Measurements from ENCODE around the gene PLPPR5. TPM values are rescaled to one million over a fixed set of nuclear protein-coding genes. Genes with fewer than 3 reads are reported as not detected.

PLPPR5 gene
- total and polyA plus RNA-seq, 2 of the 4 experiments (the other 2 are of a cell fraction) = under 0.01 to 0.05 TPM

DNA sequence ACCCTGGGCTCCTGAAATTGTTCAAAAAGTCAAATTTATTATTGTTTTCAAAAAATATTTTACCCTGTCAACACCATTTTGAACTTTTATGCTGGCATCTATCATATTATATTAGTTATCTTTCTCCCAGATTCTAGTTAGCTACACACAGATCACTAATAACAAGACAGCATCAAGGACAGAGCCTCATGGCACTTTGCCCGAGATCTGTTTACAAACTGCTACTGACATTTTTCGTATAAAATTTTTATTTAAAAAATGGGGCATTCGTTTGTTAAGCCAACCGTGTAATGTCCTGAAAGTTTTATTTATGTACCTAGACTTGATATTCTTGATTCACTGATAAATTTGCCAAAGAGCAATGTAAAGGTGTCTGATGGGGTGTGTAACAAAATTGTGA, 78.1 kb downstream of the PLPPR5 start:
- no peak overlapping the region for H3K18ac ChIP-seq (ENCODE audit: low read depth, low read length)
- no peaks in the 10 kb centered on the region for H3K27me3 ChIP-seq (ENCODE audit: control insufficient read depth, insufficient read depth, low read length)
- no peak overlapping the region for H3K14ac ChIP-seq (replicated peaks; ENCODE audit: low read depth, low read length)
- H3K9me3 ChIP-seq (ENCODE audit: control insufficient read depth, insufficient read depth, low read length) = no peaks in the 10 kb centered on the region
- TF ChIP-seq FOS (IDR thresholded peaks at IDR 0.05; ENCODE audit: low read depth, low read length) (no peak), MXI1 (IDR thresholded peaks at IDR 0.05; ENCODE audit: borderline replicate concordance, low read depth, low read length) (no peak), RCOR1 (IDR thresholded peaks at IDR 0.05; ENCODE audit: insufficient replicate concordance, low read length) (no peak), POLR2A (IDR thresholded peaks at IDR 0.05; ENCODE audit: low read depth, low read length) (no peak), CEBPB (IDR thresholded peaks at IDR 0.05; ENCODE audit: low read depth, low read length) (no peak), MAZ (IDR thresholded peaks at IDR 0.05; ENCODE audit: borderline replicate concordance, low read depth, low read length) (no peak), NFE2L2 (IDR thresholded peaks at IDR 0.05; ENCODE audit: low read depth, low read length) (no peak), CHD1 (IDR thresholded peaks at IDR 0.05; ENCODE audit: low read depth, low read length) (no peak), RFX5 (IDR thresholded peaks at IDR 0.05; ENCODE audit: low read depth, low read length) (no peak), RAD21 (IDR thresholded peaks at IDR 0.05; ENCODE audit: low read length) (no peak), BHLHE40 (IDR thresholded peaks at IDR 0.05; ENCODE audit: low read depth, low read length) (no peak), SMC3 (IDR thresholded peaks at IDR 0.05; ENCODE audit: low read depth, low read length) (no peak), MAFK (IDR thresholded peaks at IDR 0.05; ENCODE audit: low read depth, low read length) (no peak)
- TF ChIP-seq, protein P1, sequence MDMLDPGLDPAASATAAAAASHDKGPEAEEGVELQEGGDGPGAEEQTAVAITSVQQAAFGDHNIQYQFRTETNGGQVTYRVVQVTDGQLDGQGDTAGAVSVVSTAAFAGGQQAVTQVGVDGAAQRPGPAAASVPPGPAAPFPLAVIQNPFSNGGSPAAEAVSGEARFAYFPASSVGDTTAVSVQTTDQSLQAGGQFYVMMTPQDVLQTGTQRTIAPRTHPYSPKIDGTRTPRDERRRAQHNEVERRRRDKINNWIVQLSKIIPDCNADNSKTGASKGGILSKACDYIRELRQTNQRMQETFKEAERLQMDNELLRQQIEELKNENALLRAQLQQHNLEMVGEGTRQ (IDR thresholded peaks at IDR 0.05; ENCODE audit: low read depth, low read length) = no peak
- TF ChIP-seq, protein P2, sequence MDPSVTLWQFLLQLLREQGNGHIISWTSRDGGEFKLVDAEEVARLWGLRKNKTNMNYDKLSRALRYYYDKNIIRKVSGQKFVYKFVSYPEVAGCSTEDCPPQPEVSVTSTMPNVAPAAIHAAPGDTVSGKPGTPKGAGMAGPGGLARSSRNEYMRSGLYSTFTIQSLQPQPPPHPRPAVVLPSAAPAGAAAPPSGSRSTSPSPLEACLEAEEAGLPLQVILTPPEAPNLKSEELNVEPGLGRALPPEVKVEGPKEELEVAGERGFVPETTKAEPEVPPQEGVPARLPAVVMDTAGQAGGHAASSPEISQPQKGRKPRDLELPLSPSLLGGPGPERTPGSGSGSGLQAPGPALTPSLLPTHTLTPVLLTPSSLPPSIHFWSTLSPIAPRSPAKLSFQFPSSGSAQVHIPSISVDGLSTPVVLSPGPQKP (IDR thresholded peaks at IDR 0.05; ENCODE audit: borderline replicate concordance, low read depth, low read length) = no peak
- TF ChIP-seq, protein P3, sequence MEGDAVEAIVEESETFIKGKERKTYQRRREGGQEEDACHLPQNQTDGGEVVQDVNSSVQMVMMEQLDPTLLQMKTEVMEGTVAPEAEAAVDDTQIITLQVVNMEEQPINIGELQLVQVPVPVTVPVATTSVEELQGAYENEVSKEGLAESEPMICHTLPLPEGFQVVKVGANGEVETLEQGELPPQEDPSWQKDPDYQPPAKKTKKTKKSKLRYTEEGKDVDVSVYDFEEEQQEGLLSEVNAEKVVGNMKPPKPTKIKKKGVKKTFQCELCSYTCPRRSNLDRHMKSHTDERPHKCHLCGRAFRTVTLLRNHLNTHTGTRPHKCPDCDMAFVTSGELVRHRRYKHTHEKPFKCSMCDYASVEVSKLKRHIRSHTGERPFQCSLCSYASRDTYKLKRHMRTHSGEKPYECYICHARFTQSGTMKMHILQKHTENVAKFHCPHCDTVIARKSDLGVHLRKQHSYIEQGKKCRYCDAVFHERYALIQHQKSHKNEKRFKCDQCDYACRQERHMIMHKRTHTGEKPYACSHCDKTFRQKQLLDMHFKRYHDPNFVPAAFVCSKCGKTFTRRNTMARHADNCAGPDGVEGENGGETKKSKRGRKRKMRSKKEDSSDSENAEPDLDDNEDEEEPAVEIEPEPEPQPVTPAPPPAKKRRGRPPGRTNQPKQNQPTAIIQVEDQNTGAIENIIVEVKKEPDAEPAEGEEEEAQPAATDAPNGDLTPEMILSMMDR (conservative IDR thresholded peaks at IDR 0.05; ENCODE audit: low read depth, low read length) = no peak
- POLR2A ChIA-PET (ENCODE audit: unreplicated experiment) = no interaction called here
- no TSS peak for BruUV-seq (replicated peaks)
- H3K4me3 ChIP-seq (ENCODE audit: insufficient read depth, low read depth, low read length) = no peak overlapping the region
- in situ Hi-C loops (cut with MboI; ENCODE audit: low sequenced_read_pairs) (no loop called here), intact Hi-C loops (cut with micrococcal nuclease) (no loop called here), dilution Hi-C loops (cut with HindIII; ENCODE audit: low sequenced_read_pairs, unreplicated experiment) (no loop called here)
- H3K56ac ChIP-seq (ENCODE audit: extremely low read depth, insufficient read depth, low read length) = no peak overlapping the region
- H3K9ac ChIP-seq (ENCODE audit: low read depth, low read length) = no peak overlapping the region
- H3K23ac ChIP-seq (ENCODE audit: low read depth, low read length) = no peak overlapping the region
- H3K79me1 ChIP-seq (ENCODE audit: low read depth in 1 of 2, low read length in 2 of 2) = no peaks in the 10 kb centered on the region
- no peak overlapping the region for H4K91ac ChIP-seq (ENCODE audit: insufficient read depth, low read depth, low read length)
- CTCF ChIA-PET = no interaction called here
- no peak overlapping the region for H2BK120ac ChIP-seq (ENCODE audit: low read depth, low read length)
- H3K36me3 ChIP-seq (ENCODE audit: control insufficient read depth, insufficient read depth, low read length) = no peaks in the 10 kb centered on the region
- no peak overlapping the region for H4K5ac ChIP-seq (ENCODE audit: low read depth, low read length)
- no peaks in the 10 kb centered on the region for H4K20me1 ChIP-seq (ENCODE audit: insufficient read depth, low read length)
- no CpG with 5 or more reads among the region's 4 CpGs for WGBS, 2 experiments (ENCODE audit: extremely low coverage in 2 of 2, insufficient read length in 1 of 2)
- no peak overlapping the region for H2BK15ac ChIP-seq (ENCODE audit: low read depth, low read length)
- no peak overlapping the region for H2AFZ ChIP-seq (replicated peaks; ENCODE audit: low read length, poor library complexity)
- DNase-seq (no peak), ATAC-seq (ENCODE audit: low read depth) (no peak)
- H2AK9ac ChIP-seq (replicated peaks; ENCODE audit: low read depth, low read length, poor library complexity) = no peak overlapping the region
- no peak overlapping the region for H3K27ac ChIP-seq (ENCODE audit: insufficient read depth, low read length)
- no peak overlapping the region for H3K4ac ChIP-seq (ENCODE audit: low read depth, low read length)
- H3K4me2 ChIP-seq (ENCODE audit: low read depth, low read length) = no peak overlapping the region
- no peaks in the 10 kb centered on the region for H3K4me1 ChIP-seq (ENCODE audit: control insufficient read depth, insufficient read depth, low read length)
- no peak overlapping the region for H2BK20ac ChIP-seq (ENCODE audit: low read depth, low read length)
- no peaks in the 10 kb centered on the region for H3K9me1 ChIP-seq (ENCODE audit: insufficient read depth, low read length)
- H4K8ac ChIP-seq (ENCODE audit: low read depth in 2 of 2, low read length in 2 of 2) = no peak overlapping the region
- H2AK5ac ChIP-seq (ENCODE audit: low read depth, low read length) = no peak overlapping the region
- H2BK5ac ChIP-seq (ENCODE audit: low read depth, low read length, poor library complexity, severe bottlenecking) = no peak overlapping the region
